IPS-20b (cell line): ENCODE data around the gene MRPL18.
"Not testable (repeated sequence)": the region's sequence is repeated elsewhere in the genome, so short reads cannot be mapped to it uniquely, and the experiment has no call there.

Experiments used
- H3K27ac ChIP-seq: one replicate; pipeline ENCODE4 v1.5.1; 2013; ENCODE audit warnings: low read length
- H3K27me3 ChIP-seq: 2 replicates; pipeline ENCODE4 v1.6.1; 2013; ENCODE audit warnings: mild to moderate bottlenecking, low read length, inconsistent platforms; ENCODE audit not compliant: insufficient read depth
- H3K36me3 ChIP-seq: 2 replicates; pipeline ENCODE4 v1.6.1; 2013; ENCODE audit warnings: low read depth, mild to moderate bottlenecking, inconsistent platforms, low read length, moderate library complexity; ENCODE audit not compliant: insufficient read depth
- H3K4me1 ChIP-seq: 2 replicates; pipeline ENCODE4 v1.6.1; 2013; ENCODE audit warnings: mild to moderate bottlenecking, control low read depth, inconsistent platforms, low read length, moderate library complexity; ENCODE audit not compliant: insufficient read depth
- H3K4me3 ChIP-seq: 2 replicates; pipeline ENCODE4 v1.5.1; 2013; ENCODE audit warnings: mild to moderate bottlenecking, low read length, inconsistent platforms
- H3K9ac ChIP-seq: 2 replicates; pipeline ENCODE4 v1.6.1; 2013; ENCODE audit warnings: low read depth, mild to moderate bottlenecking, inconsistent platforms, low read length, moderate library complexity
- H3K9me3 ChIP-seq: 2 replicates; pipeline ENCODE4 v1.6.1; 2013; ENCODE audit warnings: mild to moderate bottlenecking, low read depth, low read length, inconsistent platforms; ENCODE audit not compliant: insufficient read depth

MRPL18 gene

DNA sequence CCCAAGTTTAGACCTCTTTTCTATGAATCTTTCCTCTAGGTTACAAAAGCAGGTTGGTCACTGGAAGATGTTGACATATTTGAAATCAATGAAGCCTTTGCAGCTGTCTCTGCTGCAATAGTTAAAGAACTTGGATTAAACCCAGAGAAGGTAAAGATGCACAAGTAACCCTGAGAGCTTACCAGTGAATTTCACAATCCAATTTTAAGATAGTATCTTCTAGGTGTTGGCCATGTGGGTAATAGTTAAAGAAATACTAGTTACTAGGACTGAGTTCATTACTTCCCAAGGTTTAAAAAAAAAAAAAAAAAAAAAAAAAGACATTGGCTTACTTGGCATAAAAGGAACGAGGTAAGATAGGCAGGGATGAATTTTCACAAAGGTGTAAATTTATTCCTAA, 12.1 kb upstream of the MRPL18 start:
- H3K9me3 ChIP-seq, result no peaks in the 10 kb centered on the region
- H3K4me1 ChIP-seq, result no peaks in the 10 kb centered on the region
- no peak overlapping the region for H3K27ac ChIP-seq
- no peaks in the 10 kb centered on the region for H3K27me3 ChIP-seq
- H3K36me3 ChIP-seq, result peaks cover 100% of the 10 kb centered on the region
- H3K4me3 ChIP-seq, result no peak overlapping the region
- H3K9ac ChIP-seq, result no peak overlapping the region

DNA sequence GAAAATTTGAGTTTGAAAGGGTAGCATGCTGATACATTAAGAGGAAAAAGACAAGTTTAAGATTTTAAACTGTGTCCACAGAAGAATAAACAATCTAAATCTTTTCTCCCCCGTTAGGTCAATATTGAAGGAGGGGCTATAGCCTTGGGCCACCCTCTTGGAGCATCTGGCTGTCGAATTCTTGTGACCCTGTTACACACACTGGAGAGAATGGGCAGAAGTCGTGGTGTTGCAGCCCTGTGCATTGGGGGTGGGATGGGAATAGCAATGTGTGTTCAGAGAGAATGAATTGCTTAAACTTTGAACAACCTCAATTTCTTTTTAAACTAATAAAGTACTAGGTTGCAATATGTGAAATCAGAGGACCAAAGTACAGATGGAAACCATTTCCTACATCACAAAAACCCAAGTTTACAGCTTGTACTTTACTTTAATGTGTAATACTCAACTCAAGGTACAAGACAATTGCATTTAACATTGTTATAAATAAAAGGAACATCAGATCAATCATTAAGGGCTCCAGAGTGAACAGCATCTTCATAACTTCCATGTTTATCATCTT, 11.6 kb upstream of the MRPL18 start:
- peaks cover 100% of the 10 kb centered on the region for H3K36me3 ChIP-seq
- no peaks in the 10 kb centered on the region for H3K9me3 ChIP-seq
- H3K4me3 ChIP-seq, result no peak overlapping the region
- H3K9ac ChIP-seq, result no peak overlapping the region
- no peaks in the 10 kb centered on the region for H3K4me1 ChIP-seq
- no peaks in the 10 kb centered on the region for H3K27me3 ChIP-seq
- H3K27ac ChIP-seq, result no peak overlapping the region

DNA sequence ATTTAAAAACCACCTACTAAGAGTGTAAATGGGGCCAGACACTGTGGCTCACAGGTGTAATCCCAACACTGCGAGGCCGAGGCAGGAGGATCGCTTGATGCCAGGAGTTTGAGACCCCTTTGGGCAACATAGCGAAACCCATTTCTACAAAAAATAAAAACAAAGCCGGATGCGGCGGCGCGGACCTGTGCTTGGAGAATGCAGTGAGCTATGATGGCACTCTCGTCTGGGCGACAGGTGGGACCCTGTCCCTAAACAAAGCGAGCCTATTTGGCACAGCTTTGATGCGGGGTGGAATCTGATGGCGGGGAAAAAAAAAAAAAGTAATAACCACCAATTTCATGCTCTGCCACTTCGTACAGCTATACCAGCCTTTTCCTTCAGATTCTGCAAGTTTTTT, 2.0 kb upstream of the MRPL18 start:
- peak overlapping the region; percentile 89 for H3K4me3 ChIP-seq
- no peak overlapping the region for H3K27ac ChIP-seq
- peak overlapping the region; percentile 96; the same call in 1 of the 2 replicates for H3K9ac ChIP-seq
- no peaks in the 10 kb centered on the region for H3K27me3 ChIP-seq
- no peaks in the 10 kb centered on the region for H3K9me3 ChIP-seq
- H3K36me3 ChIP-seq, result peaks cover 63% of the 10 kb centered on the region
- peaks cover 4% of the 10 kb centered on the region; the same call in 1 of the 2 replicates for H3K4me1 ChIP-seq

DNA sequence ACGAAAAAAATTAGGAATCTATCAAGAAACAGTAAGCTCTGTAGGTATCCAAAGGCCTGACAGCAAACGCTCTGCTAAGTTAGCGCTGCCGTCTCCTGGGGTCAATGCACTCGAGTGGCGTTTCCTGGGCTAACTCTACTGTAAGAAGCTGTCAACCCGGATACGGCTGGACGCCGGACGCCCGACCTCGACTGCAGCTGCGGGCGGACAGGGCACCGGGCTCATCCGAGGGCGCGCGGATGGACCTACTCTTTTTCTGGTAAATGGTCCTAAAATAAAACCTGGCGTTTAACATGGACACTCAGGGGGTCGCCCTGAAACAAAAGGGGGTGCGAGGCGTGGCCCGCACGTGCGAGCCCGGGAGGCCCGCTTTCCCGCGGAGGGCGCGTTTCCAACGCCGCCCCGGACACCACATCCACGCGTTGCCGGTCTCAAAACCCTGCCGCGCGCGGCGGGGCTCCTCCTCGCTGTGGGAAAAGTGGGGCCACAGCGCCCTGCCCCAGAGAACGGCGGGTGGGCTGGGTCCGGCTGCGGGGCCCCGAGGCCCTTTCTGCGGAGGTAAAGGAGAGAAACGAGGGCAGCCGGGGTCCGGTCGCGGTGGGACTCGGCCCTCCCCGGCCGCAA, 1.4 kb upstream of the MRPL18 start:
- H3K9ac ChIP-seq, result peak overlapping the region; percentile 96
- peaks cover 4% of the 10 kb centered on the region; the same call in 1 of the 2 replicates for H3K4me1 ChIP-seq
- H3K27me3 ChIP-seq, result no peaks in the 10 kb centered on the region
- peak overlapping the region; percentile 89 for H3K4me3 ChIP-seq
- H3K36me3 ChIP-seq, result peaks cover 62% of the 10 kb centered on the region
- H3K27ac ChIP-seq, result no peak overlapping the region
- no peaks in the 10 kb centered on the region for H3K9me3 ChIP-seq

DNA sequence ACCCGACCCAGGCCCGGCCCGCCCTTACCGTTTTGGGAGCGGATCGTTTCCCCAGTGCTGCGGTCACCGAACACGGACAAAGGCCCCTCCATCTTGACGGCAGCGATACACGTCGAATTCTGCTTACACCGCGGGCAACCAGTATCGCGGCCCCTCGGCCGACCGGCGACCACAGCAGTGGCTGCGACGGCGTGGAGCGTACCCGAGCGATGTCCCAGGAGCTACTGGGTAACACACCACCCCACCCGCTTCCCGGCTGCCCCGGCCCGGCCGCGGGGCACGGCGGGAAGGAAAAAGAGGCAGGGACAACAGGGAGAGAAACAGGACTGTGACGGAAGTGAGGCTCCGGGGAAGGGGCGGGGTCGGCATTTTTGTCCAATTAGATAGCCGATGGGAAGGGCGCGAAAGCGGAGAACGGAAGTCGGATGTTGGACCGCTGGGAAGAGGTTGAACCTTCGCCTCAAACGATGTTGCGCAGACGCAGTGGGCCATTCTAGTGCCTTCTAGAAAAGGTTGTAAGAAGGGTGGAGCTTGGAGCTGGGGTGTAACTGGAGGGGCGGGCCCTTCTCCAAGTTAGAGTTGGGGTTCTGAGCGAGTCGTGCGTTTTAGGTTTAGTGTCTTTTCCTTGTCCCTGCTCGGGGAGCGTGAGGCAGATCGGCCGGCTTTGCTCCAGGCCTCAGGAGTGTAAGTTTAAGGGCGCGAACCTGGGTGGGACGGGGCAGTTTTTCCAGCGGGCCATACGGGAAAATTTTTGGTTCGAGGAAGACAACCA, 704 bp upstream of the MRPL18 start, which contains the start of gene TCP1:
TSS of gene TCP1 (minus strand) at position 226 of the 772 bp plus-strand sequence. CDS start at position 92, 134 bp downstream.
- Histone ChIP-seq H3K4me3 (peak within 1 kb of the TSS; percentile 89), H3K9ac (peak within 1 kb of the TSS; percentile 96), H3K4me1 (peaks cover 4% of the 10 kb centered on the region; the same call in 1 of the 2 replicates), H3K27me3 (no peaks in the 10 kb centered on the region), H3K27ac (peak within 1 kb of the TSS; percentile 65), H3K9me3 (no peaks in the 10 kb centered on the region), H3K36me3 (peaks cover 62% of the 10 kb centered on the region)

DNA sequence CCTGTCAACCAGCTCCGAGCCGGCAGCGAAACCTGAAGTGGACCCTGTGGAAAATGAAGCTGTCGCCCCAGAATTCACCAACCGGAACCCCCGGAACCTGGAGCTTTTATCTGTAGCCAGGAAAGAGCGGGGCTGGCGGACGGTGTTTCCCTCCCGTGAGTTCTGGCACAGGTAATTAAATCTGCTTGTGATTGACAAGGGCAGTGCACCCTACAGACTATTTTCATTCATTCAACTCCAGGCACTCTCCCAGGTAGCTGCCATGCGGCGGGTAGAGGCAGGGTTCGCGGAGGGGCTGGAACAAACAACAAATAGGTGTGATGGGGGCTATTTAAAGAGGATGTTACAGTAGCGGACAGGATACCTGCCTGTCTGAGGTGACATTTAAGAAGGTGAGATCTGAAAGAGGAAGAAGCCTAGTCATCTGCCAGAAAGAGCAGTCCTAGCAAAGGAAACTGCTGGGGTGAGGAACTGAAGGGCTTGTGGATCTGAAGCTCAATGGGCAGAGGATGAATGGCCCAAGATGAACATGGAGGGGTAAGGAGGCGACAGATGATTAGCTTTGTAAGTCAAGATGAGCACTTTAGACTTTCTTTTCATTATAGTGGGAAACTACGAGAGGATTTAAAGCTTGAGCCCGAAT, 810 bp downstream of the MRPL18 start:
- peak overlapping the region; percentile 65 for H3K27ac ChIP-seq
- H3K27me3 ChIP-seq, result no peaks in the 10 kb centered on the region
- peaks cover 50% of the 10 kb centered on the region for H3K36me3 ChIP-seq

DNA sequence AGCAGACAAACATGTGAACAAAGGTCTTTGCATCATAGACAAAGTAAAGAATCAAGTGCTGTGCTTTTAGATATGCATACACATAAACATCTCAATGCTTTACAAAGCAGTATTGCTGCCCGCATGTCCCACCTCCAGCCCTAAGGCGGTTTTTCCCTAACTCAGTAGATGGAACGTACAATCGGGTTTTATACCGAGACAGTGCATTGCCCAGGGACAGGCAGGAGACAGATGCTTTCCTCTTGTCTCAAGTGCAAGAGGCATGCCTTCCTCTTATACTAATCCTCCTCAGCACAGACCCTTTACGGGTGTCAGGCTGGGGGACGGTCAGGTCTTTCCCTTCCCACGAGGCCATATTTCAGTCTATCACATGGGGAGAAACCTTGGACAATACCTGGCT, 4.7 kb downstream of the MRPL18 start:
- not testable (repeated sequence) for H3K4me3 ChIP-seq, H3K27ac ChIP-seq, H3K9ac ChIP-seq, H3K4me1 ChIP-seq, H3K9me3 ChIP-seq, H3K27me3 ChIP-seq
- H3K36me3 ChIP-seq, result peaks cover 60% of the 10 kb centered on the region

More for the DNA sequence above, 810 bp downstream of the MRPL18 start:
- Histone ChIP-seq H3K9me3 (no peaks in the 10 kb centered on the region), H3K9ac (peak overlapping the region; percentile 96), H3K4me1 (peaks cover 4% of the 10 kb centered on the region; the same call in 1 of the 2 replicates), H3K4me3 (peak overlapping the region; percentile 89)

DNA sequence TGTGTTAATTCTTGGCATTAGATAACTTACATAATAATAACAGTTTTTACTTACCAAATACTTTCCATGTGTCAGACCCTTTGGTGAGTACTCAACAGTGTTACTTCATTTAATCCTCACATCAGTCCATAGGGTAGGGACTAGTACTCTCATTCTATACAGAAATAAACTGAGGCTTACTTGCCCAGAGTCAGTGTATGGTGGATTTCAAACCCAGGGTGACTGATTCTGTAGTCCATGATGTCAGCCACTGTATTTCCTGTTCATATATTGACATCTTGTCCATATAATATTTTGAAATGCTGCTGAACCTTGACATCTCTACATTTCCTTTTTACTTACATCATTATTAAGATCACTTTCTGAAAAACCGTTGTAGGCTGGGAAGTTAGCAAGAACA, 7.3 kb downstream of the MRPL18 start:
- Histone ChIP-seq H3K4me1 (no peaks in the 10 kb centered on the region), H3K27ac (no peak overlapping the region), H3K36me3 (peaks cover 51% of the 10 kb centered on the region), H3K27me3 (no peaks in the 10 kb centered on the region), H3K9ac (no peak overlapping the region), H3K9me3 (no peaks in the 10 kb centered on the region), H3K4me3 (no peak overlapping the region)

DNA sequence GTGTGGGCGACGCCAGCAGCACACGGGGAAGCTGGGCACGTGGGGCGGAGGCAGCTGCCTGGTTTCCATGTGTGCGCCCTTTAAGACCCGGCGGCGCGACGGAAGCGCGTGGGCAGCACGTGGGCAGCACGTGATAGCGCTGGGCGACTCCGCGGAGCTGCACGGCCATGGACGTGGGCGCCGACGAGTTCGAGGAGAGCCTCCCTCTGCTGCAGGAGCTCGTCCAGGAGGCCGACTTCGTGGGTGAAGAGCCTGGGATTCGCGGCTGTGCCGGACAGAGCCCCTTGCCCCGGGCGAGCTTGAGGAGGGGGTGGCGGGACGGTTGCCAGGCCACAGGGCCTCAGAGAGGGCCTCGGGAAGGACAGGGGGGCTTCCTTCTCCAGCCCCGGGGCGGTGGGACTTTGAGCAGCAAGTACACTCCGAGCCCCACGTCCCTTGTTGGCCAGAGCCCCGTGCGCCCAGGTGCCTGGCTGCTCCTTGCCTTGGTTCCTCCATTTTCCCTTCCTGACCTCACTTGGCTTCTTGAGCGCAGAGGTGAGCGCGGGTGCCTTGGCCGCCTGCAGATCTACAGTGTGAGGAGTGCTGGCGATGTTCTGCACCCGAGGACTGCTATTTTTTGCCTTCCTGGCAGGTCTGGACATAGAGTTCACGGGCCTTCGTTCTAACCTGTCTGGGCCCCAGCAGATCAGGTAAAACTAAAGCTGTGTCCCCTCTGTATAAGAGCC, 10.0 kb downstream of the MRPL18 start, which contains the start of gene PNLDC1:
TSS of gene PNLDC1 (plus strand) at position 136 of the 725 bp plus-strand sequence. CDS start at position 168, 32 bp downstream.
- Histone ChIP-seq H3K9me3 (no peaks in the 10 kb centered on the region), H3K4me3 (no peak within 1 kb of the TSS), H3K27me3 (no peaks in the 10 kb centered on the region), H3K4me1 (no peaks in the 10 kb centered on the region), H3K27ac (no peak within 1 kb of the TSS), H3K36me3 (peaks cover 33% of the 10 kb centered on the region), H3K9ac (no peak within 1 kb of the TSS)

DNA sequence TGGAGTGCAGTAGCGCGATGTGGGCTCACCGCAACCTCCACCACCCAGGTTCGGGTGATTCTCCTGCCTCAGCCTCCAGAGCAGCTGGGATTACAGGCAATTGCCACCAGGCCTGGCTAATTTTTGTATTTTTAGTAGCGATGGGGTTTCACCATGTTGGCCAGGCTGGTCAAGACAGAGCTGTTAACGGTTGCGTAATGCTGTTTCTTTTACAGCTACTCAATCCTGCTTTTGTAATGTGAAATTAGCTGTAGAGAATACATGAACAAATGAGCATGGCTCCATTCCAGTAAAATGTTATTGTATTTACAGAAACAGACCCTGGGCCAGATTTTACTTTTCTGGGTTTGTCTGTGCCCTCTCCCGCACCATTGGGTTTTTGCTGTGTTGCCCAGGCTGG, 11.7 kb downstream of the MRPL18 start:
- H3K4me1 ChIP-seq, result no peaks in the 10 kb centered on the region
- no peaks in the 10 kb centered on the region for H3K9me3 ChIP-seq
- peaks cover 22% of the 10 kb centered on the region for H3K36me3 ChIP-seq
- no peaks in the 10 kb centered on the region for H3K27me3 ChIP-seq
- no peak overlapping the region for H3K9ac ChIP-seq
- H3K4me3 ChIP-seq, result no peak overlapping the region
- no peak overlapping the region for H3K27ac ChIP-seq

DNA sequence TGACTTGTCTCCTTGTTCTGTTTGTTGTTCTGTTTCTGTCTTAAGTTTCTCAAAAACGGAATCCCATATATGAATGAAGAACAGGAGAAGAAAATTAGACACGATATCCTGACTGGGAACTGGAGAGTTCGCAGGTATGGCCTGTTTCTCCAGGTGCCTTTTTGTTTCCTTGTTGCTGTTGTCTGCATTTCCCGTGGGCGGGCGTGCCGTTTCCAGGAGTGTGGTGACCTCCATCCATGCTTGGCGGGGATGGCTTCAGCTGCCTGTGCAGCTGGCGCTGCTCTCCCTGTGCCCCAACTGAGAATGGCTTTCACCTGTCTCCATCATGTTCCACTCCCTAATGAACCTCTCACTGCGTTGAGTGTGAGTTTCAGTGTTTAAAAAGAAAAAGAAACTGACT, 14.2 kb downstream of the MRPL18 start:
- no peaks in the 10 kb centered on the region for H3K27me3 ChIP-seq
- no peaks in the 10 kb centered on the region for H3K4me1 ChIP-seq
- no peaks in the 10 kb centered on the region for H3K36me3 ChIP-seq
- H3K4me3 ChIP-seq, result no peak overlapping the region
- no peak overlapping the region for H3K27ac ChIP-seq
- no peaks in the 10 kb centered on the region for H3K9me3 ChIP-seq
- no peak overlapping the region for H3K9ac ChIP-seq
